GM20000 (cell line): ENCODE results near the gene RIT2.

Experiments used
- DNase-seq: peaks from one replicate; pipeline ENCODE4 v3.0.0; 2012; ENCODE audit warnings: low spot score
- TF ChIP-seq, protein P1 (sequence below): IDR thresholded peaks from 2 replicates; pipeline ENCODE4 v1.5.1; 2012; ENCODE audit warnings: mild to moderate bottlenecking, control low read depth; ENCODE audit errors: extremely low read depth, missing control alignments

RIT2 gene

DNA sequence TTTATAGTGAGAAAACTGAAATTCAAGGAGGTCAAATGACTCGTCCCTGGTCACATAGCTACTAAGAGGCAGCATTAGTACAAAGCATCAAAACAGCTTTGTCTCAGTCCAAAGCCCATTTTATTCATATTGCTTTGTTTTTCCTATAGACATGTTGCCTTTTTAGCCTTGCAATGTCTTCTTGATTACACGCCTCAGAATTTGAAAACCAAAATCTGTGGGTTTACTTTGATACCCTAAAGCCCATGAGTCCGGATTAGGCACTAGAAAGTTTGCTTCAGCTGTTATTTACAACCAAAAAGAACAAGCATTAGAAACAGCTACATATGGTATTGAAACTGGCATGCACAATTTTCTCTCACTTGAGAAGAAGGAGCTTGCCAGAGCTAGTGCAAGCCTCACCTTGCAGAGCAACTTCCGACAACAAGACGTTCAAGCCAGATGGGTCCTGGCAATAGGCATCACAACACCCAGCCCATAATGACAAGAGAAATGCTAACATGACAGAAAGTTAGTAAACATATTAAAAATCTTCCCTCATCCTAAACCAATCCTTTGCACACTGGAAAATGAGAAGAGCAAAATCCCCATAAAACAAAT, 276.8 kb downstream of the RIT2 start:
- TF ChIP-seq, protein P1, sequence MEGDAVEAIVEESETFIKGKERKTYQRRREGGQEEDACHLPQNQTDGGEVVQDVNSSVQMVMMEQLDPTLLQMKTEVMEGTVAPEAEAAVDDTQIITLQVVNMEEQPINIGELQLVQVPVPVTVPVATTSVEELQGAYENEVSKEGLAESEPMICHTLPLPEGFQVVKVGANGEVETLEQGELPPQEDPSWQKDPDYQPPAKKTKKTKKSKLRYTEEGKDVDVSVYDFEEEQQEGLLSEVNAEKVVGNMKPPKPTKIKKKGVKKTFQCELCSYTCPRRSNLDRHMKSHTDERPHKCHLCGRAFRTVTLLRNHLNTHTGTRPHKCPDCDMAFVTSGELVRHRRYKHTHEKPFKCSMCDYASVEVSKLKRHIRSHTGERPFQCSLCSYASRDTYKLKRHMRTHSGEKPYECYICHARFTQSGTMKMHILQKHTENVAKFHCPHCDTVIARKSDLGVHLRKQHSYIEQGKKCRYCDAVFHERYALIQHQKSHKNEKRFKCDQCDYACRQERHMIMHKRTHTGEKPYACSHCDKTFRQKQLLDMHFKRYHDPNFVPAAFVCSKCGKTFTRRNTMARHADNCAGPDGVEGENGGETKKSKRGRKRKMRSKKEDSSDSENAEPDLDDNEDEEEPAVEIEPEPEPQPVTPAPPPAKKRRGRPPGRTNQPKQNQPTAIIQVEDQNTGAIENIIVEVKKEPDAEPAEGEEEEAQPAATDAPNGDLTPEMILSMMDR: no peak
- DNase-seq: no peak

GRCh38 chr18:42830936-42831335, 284.5 kb downstream of the RIT2 start:
- no peak for DNase-seq
- TF ChIP-seq, protein P1: no peak

- DNase-seq: no peak
- TF ChIP-seq, protein P1: no peak
These were observed 286.6 kb downstream of the RIT2 start for GRCh38 chr18:42828881-42829280.

- DNase-seq: no peak
- TF ChIP-seq, protein P1: no peak
These were observed 291.3 kb downstream of the RIT2 start for GRCh38 chr18:42824178-42824577.

- TF ChIP-seq, protein P1: no peak
- DNase-seq: no peak
These were observed 292.8 kb downstream of the RIT2 start for GRCh38 chr18:42822711-42823110.

GRCh38 chr18:42821492-42821891, 294.0 kb downstream of the RIT2 start:
- DNase-seq: no peak

GRCh38 chr18:42814618-42815017, 300.9 kb downstream of the RIT2 start:
- TF ChIP-seq, protein P1: no peak
- DNase-seq: no peak

More at GRCh38 chr18:42821492-42821891, 294.0 kb downstream of the RIT2 start:
- TF ChIP-seq, protein P1: no peak
